GM10266 (cell line): ENCODE data around the gene PLCB2.

Source experiments
- DNase-seq: peaks from one replicate; pipeline ENCODE4 v3.0.0; 2012; ENCODE audit errors: extremely low spot score
- CTCF ChIP-seq: IDR thresholded peaks from 2 replicates; pipeline ENCODE4 v1.5.1; 2012; ENCODE audit warnings: mild to moderate bottlenecking, low read depth; ENCODE audit not compliant: control insufficient read depth, insufficient read depth; ENCODE audit errors: missing control alignments

Gene PLCB2

DNA sequence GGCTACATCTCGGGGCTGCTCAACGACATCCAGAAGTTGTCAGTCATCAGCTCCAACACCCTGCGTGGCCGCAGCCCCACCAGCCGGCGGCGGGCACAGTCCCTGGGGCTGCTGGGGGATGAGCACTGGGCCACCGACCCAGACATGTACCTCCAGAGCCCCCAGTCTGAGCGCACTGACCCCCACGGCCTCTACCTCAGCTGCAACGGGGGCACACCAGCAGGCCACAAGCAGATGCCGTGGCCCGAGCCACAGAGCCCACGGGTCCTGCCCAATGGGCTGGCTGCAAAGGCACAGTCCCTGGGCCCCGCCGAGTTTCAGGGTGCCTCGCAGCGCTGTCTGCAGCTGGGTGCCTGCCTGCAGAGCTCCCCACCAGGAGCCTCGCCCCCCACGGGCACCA lies 41.9 kb downstream of the PLCB2 start:
- DNase-seq: no peak
- no peak for TF ChIP-seq CTCF

- no peak for TF ChIP-seq CTCF
- DNase-seq: no peak
Measured at GRCh38 chr15:40265355-40265754, 42.4 kb downstream of the PLCB2 start.

GRCh38 chr15:40264321-40265153 lies 43.2 kb downstream of the PLCB2 start:
- no peak for DNase-seq
- TF ChIP-seq CTCF: no peak

DNA sequence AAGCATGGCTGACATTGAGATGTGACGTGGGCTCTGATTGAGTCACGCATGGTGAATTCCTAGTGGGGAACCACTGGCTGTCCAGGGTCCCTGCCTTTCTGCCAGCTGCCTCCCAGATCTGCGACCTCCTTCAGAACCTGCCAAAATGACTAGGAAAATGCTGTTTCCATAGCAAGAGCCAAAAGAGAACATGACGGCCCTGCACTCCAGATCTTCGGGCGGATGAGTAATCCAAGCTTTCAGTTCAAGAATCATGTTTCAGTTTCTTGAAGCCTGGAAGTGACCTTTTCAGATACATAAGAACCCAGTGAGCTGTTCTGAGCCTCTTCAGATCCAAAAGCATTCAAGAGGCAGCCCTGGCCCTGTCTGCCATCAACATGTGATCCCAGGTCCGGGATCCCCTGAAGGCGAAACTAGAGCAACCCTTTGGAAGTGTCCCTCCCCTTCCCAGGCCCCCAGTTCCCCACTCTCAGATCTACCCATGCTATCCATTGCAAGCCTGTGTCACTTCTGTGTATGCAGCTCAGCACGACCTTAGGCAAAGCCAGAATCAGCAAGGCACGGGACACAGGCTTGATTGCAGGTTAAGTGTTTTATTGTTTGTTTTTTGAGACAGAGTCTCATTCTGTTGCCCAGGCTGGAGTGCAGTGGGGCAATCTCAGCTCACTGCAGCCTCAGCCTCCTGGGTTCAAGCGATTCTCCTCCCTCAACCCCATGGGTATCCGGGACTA lies 44.5 kb downstream of the PLCB2 start:
- DNase-seq: no peak
- TF ChIP-seq CTCF: no peak

DNA sequence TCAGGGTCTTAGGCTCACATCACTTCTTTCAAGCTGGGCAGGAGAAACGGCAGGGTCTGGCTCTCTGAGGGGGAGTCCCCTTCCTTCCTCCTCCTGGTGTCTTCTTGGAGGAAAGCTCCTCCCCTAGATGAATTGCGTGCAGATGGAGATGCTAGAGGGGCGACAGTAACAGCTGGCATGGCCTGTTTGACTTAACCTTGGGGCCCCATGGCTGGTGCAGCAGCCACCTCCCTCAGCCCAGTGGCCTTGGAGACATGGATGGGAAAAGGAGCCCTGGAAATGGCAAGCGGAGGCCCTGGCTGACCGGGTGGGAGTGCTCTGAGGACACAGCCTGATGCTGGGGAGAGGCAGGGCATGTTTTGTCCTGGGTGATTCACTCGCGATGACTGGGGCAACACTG lies 48.7 kb downstream of the PLCB2 start:
- TF ChIP-seq CTCF: no peak

DNA sequence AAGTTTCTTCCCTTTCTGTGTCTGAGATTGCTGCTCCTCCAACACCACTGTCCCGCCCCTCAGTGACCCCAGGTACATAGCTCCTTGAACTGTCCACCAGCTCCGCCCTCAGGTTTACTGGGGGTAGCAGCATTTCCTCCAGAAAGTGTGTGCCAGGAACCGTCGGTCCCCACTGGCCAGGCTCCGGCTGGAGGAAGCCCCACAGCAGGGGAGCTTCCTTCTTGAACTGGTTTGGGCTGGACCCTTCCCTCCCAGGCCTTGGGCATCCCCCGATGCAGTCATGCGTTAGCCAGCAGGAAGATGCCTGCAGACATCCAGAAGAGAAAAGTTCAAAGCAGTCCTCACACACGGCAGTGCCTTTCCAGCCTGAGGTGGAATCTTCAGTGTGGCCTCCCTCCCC lies 49.2 kb downstream of the PLCB2 start:
- DNase-seq: no peak
- no peak for TF ChIP-seq CTCF

More for the DNA sequence above, 48.7 kb downstream of the PLCB2 start:
- no peak for DNase-seq
